Stimulated activated CD8-positive, alpha-beta memory T cell treated with anti-CD3 and anti-CD28 coated beads, Interleukin-15, amount 100 ng/mL, for 48 hours (primary cell): ENCODE measurements around the gene EHD2.
A peak's percentile ranks its signal among the peaks of the same experiment; 100 is the strongest.

ENCODE experiments used
- DNase-seq, 2 donors: peaks; one replicate each; pipeline ENCODE4 v3.0.0-alpha.2; 2020; ENCODE audit warnings: low read depth in 2 of 2

The EHD2 gene

DNA sequence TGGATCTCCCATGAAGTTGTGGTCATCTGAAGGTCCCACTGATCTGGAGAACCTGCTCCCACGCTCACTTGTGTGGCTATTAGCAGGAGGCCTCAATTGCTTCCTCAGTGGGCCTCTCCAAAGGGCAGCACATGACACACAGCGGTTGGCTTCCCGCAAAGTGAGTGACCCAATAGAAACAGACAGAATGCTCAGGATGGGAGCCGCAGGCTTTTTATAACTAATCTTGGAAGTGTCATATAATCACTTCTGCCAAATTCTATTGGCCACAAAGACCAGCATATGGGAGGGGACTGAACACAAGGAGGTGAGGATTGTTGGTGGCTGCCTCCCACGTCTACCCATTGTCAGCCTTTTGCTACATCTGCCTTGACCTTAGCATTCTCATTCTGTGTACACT is 22.1 kb upstream of the EHD2 start:
- no peak for DNase-seq

DNA sequence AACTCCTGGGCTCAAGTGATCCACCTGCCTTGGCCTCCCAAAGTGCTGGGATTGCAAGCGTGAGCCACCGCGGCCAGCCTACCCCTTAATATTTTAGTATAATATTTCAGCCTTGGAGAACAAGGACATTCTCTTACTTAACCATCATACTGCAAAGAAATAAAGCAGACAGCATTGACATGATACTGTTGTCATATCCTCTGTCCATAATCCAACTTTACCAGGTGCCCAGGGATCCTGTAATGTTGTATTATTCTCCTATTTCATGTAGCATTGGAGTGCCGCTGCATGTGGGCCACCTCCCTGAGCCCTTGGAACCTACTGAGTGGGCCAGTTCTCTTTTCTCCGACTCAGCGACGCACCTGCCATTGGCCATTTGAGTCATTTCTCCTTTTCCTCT is 21.4 kb upstream of the EHD2 start:
- no peak for DNase-seq

DNA sequence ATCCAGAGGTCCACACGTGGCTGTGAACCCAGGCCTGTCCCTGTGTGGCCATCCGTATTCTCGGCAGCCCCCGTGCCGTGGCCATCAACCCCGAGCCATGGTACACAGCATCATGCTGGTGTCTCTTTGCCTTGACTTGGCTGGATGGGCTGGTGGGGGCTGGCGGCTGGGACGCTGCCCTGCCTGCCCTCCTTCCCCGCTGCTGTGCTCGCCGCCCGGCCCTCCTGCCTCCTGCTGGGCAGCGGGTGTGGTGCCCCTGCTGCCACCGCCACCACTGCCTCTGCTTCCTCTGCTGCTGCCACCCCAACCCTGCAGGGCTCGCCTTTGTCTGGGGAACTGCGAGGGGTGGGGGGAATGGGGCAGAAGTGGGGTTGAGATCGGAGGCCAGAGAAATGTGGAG is 19.7 kb upstream of the EHD2 start:
- DNase-seq = no peak

DNA sequence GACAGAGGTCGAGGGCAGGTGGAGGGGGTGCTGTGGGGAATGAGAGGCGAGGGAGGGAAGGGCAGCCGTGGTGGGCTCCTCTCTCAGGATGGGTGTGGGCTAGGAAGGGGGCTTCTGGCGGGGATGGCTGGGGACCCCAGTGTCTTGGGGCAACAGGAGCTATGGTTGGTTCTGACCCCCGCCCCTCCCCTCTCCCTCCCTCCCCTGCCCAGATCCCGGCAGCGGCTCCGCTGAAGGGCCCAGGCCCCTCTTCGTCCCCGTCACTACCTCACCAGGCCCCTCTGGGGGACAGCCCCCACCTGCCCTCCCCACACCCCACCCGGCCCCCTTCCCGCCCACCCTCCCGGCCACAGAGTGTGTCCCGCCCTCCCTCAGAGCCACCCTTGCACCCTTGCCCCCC is 19.3 kb upstream of the EHD2 start:
- no peak for DNase-seq

DNA sequence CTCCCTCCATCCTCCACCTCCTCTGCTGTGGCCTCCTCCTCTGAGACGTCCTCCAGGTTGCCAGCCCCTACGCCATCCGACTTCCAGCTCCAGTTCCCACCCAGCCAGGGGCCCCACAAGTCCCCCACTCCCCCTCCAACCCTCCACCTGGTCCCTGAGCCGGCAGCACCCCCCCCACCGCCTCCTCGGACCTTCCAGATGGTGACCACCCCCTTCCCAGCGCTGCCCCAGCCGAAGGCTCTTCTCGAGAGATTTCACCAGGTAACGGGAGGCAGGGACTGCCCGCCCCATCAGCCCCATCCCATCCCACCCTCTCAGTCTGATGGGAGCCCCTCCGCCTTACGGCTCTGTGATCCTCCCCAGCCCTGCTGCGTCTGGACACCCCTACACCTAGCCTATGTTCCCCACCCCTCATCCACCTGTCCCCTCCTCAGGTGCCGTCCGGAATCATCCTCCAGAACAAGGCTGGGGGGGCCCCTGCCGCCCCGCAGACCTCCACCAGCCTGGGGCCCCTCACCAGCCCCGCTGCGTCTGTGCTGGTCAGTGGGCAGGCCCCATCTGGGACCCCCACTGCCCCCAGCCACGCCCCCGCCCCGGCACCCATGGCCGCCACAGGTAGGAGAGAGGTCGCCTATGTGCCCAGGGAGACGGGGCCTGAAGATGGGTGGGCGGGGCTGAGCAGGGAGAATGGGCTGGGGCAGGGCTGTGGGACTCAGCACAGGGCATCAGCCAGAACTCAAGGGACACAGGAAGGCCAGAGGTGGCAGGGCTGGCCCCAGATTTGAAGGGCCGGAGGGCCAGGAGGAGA is 18.6 kb upstream of the EHD2 start:
- no peak for DNase-seq

DNA sequence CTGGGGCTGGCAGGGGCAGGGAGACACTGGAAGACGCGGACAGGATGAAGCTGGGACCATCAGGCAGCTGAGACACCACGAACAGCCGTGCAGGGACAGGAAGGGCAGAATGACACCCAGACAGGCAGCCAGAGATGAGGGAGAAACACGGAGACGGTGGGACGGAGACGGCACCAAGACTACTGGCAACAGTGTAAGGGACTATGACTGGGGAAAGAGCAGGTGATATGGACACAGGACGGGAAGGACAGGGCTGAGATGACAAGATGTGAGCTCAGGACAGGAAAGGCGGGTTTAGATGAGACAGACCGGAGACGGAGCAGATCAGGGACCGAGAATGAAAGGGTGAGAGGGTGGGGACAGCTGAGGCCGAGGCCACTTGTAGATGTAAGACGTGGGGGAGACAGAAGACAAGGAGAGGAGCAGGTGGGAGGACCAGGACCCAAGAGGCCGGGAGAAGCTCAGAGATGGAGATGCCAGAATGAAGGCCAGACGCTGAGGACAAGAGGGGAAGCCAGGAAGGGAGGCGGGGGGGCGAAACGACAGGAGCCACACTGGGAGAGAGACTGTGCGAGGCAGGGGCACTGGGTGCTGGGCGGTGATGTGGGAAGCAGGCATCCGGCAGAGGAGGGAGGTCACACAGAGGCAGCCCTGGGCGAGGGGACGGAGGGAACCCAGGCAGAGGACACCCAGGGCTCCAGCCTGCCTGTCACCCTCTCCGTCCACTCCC is 17.5 kb upstream of the EHD2 start:
- no peak for DNase-seq

DNA sequence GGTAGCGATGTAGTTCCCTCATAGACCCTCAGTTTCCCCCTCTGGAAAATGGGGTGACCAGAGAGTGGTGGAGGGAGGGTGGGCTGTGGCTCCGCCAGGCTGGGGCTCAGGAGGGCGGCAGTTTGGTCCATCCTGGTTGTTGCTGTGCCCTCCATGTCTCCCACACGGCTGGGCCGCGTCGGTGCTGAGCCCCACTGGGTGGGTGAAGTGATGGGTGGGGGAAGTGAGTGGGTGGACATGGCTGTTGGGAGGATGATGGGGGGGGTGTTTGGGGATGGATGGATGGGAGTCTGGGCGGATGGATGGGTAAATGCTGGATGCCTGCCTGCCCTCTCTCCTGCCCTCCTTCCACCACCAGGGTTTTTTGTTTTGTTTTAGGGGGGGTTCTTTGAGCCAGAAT is 16.6 kb upstream of the EHD2 start:
- no peak for DNase-seq

DNA sequence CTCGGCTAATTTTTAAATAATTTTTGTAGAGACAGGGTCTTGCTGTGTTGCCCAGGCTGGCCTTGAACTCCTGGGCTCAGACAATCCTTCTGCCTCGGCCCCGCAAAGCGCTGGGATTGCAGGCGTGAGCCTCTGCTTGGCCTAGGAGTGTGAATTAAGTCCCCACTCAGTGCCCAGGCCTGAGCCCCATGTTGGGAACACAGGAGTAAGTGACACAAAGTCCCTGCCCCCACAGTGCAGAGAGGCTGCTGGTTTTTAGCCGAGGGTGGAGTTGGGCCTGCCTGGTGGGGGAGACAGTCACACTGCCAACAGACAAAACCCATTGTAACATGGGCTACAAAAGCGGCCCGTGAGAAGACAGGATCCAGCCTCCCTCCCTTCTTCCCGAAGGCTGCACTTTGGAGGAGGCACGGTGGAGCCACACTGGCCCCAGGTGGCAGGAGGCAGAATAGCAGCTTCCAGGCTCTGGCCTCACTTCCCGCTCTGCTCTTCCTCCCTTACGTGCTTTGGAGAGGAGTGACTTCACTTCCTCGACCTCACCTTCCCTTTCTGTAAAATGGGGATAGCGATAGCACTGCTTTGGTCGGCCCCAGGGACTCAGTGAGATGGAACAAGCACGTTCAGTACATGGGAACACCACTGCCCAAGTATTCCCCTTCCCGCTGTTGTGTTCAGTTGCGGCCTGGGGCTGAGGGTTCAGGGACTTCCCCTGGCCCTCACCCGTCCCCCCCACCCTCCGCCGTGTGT is 15.2 kb upstream of the EHD2 start:
- DNase-seq = peak; percentile 24 to 44

DNA sequence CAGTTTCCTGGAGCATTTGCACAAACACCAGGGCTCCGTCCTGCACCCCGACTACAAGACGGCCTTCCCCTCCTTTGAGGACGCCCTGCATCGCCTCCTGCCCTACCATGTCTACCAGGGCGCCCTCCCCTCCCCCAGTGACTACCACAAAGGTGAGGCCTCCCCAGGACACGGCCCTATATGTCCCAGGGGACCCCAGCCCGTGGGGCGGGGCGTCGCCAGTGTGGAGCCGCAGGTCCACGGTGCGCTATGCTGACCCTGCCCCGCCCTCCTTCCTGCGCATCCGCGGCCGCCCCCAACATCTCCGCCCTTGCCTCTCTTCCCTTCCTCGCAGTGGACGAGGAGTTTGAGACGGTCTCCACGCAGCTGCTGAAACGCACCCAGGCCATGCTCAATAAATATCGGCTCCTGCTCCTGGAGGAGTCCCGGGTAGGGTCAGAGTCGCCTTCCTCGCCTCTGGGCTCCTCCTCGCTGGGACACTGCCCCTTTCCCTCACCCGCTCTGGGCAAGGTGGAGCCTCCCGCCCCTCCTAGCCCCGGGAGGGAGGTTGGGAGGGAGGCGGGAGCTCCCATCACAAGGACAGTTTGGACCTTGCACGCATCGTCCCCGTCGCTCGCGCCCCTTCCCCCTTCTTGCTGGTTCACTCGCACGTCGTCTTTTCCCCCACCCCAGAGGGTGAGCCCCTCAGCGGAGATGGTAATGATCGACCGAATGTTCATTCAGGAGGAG is 14.4 kb upstream of the EHD2 start:
- no peak for DNase-seq

DNA sequence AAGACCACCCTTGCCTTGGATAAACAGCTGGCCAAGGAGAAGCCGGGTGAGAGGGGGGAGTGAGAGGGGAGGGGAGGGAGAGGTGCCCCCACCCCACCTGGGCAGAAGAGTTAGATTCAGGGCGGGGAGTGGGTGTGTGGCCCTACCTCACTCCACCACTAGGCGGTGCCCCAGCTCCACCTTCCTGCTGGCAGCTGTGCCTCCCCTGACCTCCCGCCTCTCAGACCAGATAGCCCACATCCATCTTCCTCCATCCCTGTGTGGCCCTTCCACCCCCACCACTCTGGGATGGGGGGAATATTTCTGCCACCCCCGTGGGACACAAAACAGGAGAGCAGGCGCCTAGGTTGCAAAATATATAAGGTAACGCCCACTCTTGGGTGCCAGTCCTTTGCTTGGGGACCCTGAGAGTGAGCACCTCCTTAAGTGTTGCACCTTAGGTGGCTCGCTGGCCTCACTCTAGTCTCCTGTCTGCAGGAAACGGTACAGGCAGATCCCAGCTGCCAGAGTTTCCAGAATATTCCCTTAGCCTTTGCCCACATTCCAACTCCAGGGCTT is 13.8 kb upstream of the EHD2 start:
- DNase-seq = peak; percentile 20 to 33

DNA sequence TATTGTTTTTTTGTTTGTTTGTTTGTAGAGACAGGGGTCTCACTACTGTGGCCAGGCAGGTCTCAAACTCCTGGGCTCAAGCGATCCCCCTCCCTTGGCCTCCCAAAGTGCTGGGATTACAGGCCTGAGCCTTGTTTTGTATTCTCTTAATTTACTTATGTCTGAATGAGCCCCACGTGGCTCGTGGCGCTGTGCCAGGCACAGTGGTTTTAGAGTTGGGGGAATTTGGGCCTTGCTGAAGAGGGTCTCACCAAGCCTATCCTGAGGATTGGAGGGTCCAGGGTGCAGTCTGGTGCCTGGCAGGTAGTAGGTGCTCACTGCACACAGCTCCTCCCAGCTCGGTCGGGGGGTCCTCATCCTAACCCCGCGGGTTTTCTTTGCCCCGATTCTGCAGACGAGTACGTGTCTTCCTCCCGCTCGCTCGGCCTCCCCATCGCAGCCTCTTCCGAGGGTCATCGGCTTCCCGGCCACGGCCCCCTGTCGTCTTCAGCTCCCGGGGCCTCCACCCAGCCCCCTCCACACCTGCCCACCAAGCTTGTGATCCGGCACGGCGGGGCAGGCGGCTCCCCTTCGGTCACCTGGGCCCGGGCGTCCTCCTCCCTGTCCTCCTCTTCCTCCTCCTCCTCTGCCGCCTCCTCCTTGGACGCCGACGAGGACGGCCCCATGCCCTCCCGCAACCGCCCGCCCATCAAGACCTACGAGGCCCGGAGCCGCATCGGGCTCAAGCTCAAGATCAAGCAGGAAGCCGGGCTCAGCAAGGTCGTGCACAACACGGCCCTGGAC is 12.1 kb upstream of the EHD2 start:
- no peak for DNase-seq

DNA sequence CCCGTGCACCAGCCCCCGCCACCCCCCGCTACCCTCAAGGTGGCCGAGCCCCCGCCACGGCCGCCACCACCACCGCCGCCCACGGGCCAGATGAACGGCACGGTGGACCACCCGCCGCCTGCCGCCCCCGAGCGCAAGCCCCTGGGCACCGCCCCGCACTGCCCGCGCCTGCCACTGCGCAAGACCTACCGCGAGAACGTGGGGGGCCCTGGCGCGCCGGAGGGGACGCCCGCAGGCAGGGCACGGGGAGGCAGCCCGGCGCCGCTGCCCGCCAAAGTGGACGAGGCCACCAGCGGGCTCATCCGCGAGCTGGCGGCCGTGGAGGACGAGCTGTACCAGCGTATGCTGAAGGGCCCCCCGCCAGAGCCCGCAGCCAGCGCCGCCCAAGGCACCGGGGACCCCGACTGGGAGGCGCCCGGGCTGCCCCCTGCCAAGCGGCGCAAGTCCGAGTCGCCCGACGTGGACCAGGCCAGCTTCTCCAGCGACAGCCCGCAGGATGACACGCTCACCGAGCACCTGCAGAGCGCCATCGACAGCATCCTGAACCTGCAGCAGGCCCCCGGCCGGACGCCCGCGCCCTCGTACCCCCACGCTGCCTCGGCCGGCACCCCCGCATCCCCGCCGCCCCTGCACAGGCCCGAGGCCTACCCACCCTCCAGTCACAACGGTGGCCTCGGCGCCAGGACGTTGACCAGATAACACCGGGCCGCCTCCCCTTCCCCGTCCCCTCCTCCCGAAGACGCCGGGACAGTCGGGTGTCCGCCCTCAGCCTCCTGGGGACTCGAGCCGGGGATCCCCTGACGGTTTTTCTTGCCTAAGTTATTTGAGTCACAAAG is 11.3 kb upstream of the EHD2 start:
- no peak for DNase-seq

DNA sequence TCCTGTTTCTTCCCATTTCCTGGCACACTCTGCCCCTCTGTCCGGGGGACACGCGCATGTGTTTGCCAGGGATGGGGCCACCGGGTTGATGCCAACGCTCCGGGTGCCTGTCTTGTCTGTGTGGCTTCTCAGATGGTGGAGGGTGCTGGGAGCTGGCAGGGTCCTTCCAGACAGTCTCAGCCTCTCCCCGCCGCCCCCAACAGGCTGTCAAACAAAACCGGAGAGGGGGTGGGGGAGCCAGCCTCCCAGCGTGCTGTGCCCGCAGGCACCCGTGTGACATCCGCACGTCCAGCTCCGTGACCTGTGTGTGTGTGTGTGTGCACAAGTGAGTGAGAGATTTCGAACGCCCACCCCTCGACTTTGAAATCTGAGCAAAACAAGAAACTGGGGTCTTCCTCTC is 10.6 kb upstream of the EHD2 start:
- no peak for DNase-seq

DNA sequence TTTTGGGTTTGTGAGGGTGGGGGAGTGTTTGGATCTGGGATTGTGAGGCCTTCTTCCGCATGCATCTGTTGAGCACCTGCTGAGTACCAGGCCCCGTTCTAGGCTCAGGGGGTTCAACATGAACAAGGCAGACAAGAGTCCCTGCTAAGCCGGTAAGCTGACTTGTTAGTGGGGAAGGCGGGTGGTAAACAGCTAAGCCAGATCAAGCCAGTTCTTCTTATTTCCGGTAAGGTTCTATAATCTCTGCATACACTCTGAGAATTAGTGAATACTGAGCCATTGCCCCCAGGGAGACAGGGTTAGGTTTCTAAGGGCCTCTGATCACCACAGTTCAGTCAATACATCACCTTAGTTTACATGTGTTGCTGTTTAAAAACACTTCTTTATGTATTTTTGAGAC is 9.9 kb upstream of the EHD2 start:
- DNase-seq = no peak

DNA sequence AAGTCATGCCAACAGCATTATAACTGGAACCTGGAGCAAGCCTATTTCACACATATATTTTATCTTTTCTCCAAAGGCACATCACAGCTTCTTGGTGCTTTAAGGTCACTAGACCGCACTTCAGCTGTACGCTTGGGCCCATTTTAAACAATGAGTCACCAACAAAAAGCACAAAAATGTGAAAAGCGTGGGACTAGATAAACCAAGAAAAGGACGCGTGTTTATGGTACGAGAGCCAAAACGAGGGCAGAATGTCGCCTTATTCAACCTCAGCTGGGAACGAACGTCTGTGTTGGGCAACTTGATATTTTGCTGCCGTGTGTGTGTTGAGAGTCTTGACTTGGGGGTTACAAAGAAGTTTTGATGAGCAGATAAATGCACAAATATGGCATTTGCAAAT is 9.2 kb upstream of the EHD2 start:
- no peak for DNase-seq

DNA sequence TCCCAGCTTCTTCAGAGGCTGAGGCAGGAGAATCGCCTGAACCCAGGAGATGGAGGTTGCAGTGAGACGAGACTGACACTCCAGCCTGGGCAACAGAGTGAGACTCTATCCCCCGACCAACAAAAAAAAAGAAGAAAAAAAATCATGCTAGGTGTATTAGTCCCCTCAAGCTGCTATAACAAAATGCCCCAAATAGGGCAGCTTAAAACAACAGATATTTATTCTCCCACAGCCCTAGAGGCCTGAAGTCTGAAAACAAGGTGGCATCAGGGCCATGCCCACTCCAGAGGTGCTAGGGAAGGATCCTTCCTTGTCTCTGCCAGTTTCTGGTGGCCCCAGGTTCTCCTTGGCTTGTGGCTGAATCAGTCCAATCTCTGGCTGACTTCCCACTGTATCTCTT is 8.6 kb upstream of the EHD2 start:
- DNase-seq = no peak

DNA sequence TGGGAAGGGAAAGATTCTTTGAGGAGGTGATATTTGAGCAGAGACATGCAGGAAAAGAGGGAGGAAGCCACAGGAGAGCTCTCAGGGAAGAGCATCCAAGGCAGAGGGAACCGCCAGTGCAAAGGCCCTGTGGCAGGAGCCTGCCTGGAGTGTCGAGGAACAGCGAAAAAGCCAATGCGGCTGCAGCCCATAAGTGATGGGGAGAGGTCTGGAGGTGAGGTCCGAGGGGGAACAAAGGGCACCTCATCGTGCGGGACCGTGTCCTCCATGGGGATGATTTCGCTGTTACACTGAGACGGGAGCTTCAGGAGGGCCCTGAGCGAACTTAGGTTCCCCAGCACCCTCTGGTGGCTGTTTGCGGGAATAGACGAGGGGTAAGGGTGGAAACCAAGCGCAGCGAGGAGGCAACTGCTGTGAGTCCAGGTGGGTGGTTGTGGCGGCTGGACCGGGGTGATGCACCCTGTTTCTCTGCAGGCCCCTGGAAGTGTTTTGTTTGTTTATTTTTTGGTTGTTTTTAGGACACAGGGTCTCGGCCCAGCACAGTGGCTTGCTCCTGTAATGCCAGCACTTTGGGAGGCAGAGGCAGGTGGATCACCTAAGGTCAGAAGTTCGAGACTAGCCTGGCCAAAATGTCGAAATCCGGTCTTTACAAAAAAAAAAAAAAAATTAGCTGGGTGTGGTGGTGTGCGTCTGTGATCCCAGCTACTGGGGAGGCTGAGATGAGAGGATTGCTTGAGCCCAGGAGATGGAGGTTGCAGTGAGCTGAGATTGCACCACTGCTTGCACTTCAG is 5.9 kb upstream of the EHD2 start:
- peak; percentile 65 to 72 for DNase-seq

DNA sequence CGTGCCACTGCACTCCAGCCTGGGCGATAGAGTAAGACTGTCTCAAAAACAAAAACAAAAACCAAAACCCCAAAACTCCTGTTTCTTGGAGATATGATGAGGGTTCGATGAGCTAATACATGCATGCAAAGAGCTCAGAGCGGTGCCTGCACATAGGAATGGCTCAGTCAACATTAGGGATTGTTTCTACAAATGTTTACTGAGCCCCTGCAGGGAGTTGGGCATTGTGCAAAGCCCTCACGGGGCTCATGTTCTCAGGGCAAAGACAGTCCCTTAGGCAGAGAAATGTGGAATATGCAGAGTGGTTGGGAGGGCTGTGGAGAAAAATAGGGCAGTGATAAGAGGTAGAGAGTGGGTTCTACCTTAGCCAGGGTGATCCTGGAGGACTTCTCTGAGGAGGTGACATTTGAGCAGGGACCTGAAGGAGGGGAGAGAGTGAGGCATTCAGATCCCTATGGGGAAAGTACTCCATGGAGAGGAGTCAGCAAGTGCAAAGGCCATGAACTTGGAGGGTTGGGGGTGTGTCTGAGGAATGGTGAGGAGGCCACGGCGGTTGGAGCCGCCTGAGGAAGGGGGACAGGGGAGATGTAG is 1.5 kb upstream of the EHD2 start:
- no peak for DNase-seq

DNA sequence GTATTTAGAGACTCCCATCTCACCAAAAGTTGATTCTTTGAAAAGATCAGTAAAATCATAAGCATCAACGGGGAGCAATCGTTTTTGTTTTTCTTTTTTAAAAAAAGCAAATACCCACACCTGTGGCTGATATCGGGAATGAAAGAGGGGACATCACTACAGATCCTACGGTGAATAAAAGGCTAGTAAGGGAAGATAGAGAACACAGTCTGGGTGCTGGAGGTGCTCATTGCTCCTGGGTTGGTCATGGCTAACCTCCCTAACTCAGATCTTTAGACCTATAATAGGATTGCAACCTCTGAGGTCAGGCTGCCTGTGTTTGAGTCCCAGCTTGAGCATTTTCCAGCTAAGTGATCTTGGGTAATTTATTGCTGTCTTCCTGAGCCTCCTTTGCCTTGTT is 1.1 kb downstream of the EHD2 start:
- DNase-seq = no peak
